ENCODE data around the gene MOB2. TPM values are rescaled to one million over a fixed set of nuclear protein-coding genes. Genes with fewer than 3 reads are reported as not detected.

The MOB2 gene
- total RNA-seq, 4 donors from 2014 or later: 34.7 to 50.4 (median 40.5) TPM

- TF ChIP-seq POLR2A (IDR thresholded peaks at IDR 0.05) (no peak), CTCF (IDR thresholded peaks at IDR 0.05) (no peak)
- DNase-seq: no peak
- Histone ChIP-seq H3K27ac (no peak overlapping the region), H3K36me3 (no peaks in the 10 kb centered on the region), H3K4me3 (no peak overlapping the region), H3K4me1 (peaks cover 0 to 31% (median 1%) of the 10 kb centered on the region in 4 donors), H3K9me3 (no peaks in the 10 kb centered on the region), H3K27me3 (no peaks in the 10 kb centered on the region)
Measured at GRCh38 chr11:1457326-1457680, 29.3 kb downstream of the MOB2 start.

DNA sequence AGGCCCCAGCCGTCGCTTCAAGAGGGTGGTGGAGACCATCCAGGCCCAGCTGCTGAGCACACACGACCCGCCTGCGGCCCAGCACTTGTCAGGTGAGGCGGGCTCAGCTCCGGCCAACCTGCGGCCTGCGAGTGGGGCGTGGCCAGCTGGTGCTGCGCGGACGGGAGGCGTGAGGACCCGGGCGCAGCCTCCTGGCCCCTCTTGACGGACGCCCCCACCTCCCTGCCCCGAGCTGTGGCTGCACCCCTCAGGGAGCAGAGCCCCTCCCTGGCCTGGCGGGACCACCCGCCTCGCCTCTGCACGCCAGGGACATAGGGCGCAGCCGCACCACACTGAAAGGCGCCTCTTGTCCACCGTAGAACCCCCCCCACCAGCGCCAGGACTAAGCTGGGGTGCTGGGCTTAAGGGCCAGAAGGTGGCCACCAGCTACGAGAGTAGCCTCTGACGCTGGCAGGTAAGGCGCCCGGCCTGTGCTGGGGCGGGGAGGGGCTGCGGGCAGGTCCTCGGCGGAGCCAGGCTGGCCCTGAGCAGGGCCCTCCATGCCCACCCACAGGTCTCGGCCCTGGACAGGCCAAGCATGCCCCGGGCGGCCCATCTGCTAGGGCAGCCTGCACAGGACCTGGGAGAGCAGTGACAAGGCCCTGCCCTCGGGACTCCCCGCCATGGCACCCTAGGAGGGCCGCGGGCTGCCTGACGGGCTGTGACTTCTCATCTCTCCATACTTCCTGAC is 29.8 kb downstream of the MOB2 start:
- TF ChIP-seq CTCF (IDR thresholded peaks at IDR 0.05): no peak
- no peak for TF ChIP-seq POLR2A (IDR thresholded peaks at IDR 0.05)
- no peaks in the 10 kb centered on the region for H3K9me3 ChIP-seq
- no peak overlapping the region for H3K4me3 ChIP-seq
- H3K36me3 ChIP-seq: no peaks in the 10 kb centered on the region
- no peak overlapping the region for H3K27ac ChIP-seq
- H3K4me1 ChIP-seq: peaks cover 0 to 31% (median 1%) of the 10 kb centered on the region in 4 donors
- no peaks in the 10 kb centered on the region for H3K27me3 ChIP-seq
- DNase-seq: no peak

DNA sequence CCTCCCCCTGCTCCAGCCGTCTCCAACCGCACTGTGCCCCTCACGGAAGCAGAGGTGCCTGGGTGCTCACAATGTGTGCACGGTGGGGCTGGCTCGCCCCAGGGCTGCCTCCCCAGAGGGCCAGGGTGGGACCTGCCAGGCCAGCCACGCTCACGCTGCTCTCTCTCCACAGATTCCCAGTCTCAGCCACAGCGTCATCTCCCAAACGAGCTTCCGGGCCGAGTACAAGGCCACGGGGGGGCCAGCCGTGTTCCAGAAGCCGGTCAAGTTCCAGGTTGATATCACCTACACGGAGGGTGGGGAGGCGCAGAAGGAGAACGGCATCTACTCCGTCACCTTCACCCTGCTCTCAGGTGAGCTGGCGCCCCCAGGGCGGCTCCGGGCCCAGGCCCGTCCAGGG is 30.4 kb downstream of the MOB2 start:
- no peak for DNase-seq
- Histone ChIP-seq H3K4me1 (peaks cover 0 to 31% (median 1%) of the 10 kb centered on the region in 4 donors), H3K4me3 (no peak overlapping the region), H3K27ac (no peak overlapping the region), H3K27me3 (no peaks in the 10 kb centered on the region), H3K36me3 (no peaks in the 10 kb centered on the region), H3K9me3 (no peaks in the 10 kb centered on the region)
- TF ChIP-seq CTCF (IDR thresholded peaks at IDR 0.05) (no peak), POLR2A (IDR thresholded peaks at IDR 0.05) (no peak)

DNA sequence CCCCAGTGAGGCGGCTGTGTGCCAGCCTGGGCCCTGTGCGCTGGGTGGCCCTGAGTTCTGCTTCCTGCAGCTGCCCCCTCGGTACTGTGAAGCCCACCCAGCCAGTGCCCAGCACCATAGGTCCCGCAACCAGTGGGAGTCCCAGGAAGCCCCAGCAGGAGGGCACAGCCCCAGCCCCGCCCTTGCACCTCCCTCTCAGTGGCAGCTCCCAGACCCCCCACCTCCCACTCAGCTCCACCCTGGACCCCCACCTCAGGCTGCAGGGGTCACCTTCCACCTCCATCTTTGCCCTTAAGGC is 30.9 kb downstream of the MOB2 start:
- DNase-seq: no peak
- TF ChIP-seq CTCF (IDR thresholded peaks at IDR 0.05): no peak
- no peak for TF ChIP-seq POLR2A (IDR thresholded peaks at IDR 0.05)
- no peaks in the 10 kb centered on the region for H3K9me3 ChIP-seq
- no peak overlapping the region for H3K4me3 ChIP-seq
- no peak overlapping the region for H3K27ac ChIP-seq
- no peaks in the 10 kb centered on the region for H3K36me3 ChIP-seq
- peaks cover 0 to 31% (median 1%) of the 10 kb centered on the region in 4 donors for H3K4me1 ChIP-seq
- H3K27me3 ChIP-seq: no peaks in the 10 kb centered on the region

DNA sequence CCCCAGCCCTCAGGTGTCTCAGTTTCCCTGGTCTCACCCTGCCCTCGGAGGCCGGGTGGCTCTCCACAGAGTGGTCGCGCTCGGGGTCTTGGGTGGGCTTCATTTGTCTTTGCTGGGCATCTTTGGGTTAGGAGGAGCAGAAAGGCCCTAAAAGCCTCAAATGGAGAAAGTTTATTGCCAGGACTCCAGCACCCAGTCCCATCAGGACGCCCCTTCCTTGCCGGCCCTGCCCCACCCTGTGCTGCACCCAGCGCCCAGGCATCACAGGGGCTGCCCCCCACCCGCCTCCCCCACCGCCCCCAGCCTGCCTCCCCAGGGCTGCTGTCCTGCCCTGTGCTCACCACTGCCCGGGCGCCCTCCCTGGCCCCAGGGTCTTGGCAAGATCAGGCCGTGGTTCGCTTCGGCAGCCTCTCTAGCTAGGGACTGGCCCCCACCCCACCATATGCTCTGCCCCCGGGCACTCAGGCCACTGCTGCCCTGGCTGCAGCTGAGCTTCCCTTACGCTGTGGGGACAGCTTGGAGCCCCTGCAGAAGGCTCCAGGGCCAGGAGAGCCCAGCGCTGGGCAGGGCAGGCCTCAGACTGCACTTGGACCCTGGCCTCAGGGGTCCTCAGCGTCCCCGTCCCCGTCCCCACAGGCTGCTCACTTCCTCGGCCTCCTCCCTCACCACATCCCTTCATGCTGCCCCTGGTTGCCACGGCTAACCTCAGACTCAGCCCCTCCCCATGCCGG is 31.4 kb downstream of the MOB2 start:
- Histone ChIP-seq H3K4me3 (no peak overlapping the region), H3K4me1 (peaks cover 0 to 31% (median 1%) of the 10 kb centered on the region in 4 donors), H3K27me3 (no peaks in the 10 kb centered on the region), H3K9me3 (no peaks in the 10 kb centered on the region), H3K27ac (no peak overlapping the region), H3K36me3 (no peaks in the 10 kb centered on the region)
- TF ChIP-seq POLR2A (IDR thresholded peaks at IDR 0.05): no peak
- no peak for TF ChIP-seq CTCF (IDR thresholded peaks at IDR 0.05)
- no peak for DNase-seq

Measured in Peyer's patch (tissue), 4 donors.